Left ventricle myocardium inferior (tissue), 1 donor: ENCODE results near the gene KXD1. TPM values are rescaled to one million over a fixed set of nuclear protein-coding genes. Genes with fewer than 3 reads are reported as not detected.

Experiments
- DNase-seq: peaks from one replicate; pipeline ENCODE4 v3.0.0-alpha.2; 2020
- H3K27ac ChIP-seq: fragments of 200-600 bp; replicated peaks from 2 replicates; pipeline ENCODE4 v1.8.0; 2021
- H3K27me3 ChIP-seq: fragments of 200-600 bp; 2 replicates; pipeline ENCODE4 v1.8.0; 2021; ENCODE audit warnings: low read depth
- H3K36me3 ChIP-seq: fragments of 200-600 bp; 2 replicates; pipeline ENCODE4 v1.8.0; 2021
- H3K4me1 ChIP-seq: fragments of 200-600 bp; 2 replicates; pipeline ENCODE4 v1.8.0; 2021
- H3K4me3 ChIP-seq: fragments of 200-600 bp; 2 replicates; pipeline ENCODE4 v1.8.0; 2021; ENCODE audit warnings: mild to moderate bottlenecking, moderate library complexity
- H3K9me3 ChIP-seq: fragments of 200-600 bp; replicated peaks from 2 replicates; pipeline ENCODE4 v1.8.0; 2021
- intact Hi-C: fragments of 100-400 bp; cut with micrococcal nuclease; formaldehyde crosslinking; loops from one replicate; pipeline ENCODE4 v1.11.0; 2022
- total RNA-seq: library from RNA; stranded (reverse); fragmentation: NEBNext Ultra II Directional; extraction: Animal tissue kit (Norgen Biotek cat#: 25700); gene quantifications from one replicate; pipeline ENCODE4 v1.2.1, GENCODE V29; 2021
- TF ChIP-seq, protein P1 (sequence below): fragments of 200-600 bp; IDR thresholded peaks from 2 replicates; pipeline ENCODE4 v1.8.0; 2021; ENCODE audit warnings: antibody characterized with exemption, mild to moderate bottlenecking, borderline replicate concordance
- donor health status: DM: no; HTN: yes; CAD: no; lungs with severe emphysema.

The KXD1 gene
- total RNA-seq, 1 donor from 2014 or later, result 52.0 TPM

DNA sequence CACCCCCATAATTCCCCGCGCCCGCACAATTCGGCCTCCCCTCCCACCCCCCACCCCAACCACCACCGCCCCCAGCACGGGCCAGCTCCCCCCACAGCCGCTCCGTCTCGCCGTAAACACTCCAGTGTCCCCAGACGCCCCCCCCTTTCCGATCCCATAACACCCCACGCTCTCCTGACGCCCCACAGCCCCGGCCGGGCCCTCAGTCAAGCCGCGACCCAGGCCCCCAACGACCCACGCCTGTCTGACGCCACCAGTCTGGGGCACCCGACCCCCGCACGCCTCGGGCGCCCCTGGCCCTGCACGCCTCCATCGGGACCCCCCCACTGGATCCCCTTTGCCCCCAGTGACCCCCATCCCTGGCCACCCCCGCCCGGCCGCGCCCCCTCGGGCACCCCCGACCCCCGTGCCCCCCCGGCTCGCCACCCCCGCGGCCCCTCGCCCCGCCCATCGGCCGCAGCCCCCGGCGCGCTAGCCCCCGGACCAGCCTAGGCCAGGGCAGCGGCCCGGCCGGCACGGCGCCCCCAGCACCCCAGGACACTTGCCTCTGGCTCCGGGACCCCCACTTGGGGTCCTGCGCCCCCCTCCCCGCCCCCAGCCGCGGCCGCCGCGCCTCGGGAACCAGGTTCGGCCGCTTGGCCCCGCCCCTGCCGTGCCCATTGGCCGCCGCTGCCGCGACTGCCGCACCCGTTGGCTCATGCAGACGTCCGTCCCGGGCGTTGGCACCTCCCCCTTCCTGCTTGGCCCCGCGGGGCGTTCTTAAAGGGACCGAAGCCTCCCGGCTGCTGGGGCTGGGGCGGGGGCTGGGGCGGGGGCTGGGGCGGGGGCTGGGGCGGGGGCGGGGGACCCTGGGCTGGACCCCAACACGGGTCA, 14.5 kb upstream of the KXD1 start, which contains the start of gene FKBP8:
Gene FKBP8, minus strand, starts transcription at position 633 of the 873 bp plus-strand sequence. CDS start 1,603 bp downstream, outside the sequence.
- no peaks in the 10 kb centered on the region for H3K9me3 ChIP-seq
- TF ChIP-seq, protein P1, sequence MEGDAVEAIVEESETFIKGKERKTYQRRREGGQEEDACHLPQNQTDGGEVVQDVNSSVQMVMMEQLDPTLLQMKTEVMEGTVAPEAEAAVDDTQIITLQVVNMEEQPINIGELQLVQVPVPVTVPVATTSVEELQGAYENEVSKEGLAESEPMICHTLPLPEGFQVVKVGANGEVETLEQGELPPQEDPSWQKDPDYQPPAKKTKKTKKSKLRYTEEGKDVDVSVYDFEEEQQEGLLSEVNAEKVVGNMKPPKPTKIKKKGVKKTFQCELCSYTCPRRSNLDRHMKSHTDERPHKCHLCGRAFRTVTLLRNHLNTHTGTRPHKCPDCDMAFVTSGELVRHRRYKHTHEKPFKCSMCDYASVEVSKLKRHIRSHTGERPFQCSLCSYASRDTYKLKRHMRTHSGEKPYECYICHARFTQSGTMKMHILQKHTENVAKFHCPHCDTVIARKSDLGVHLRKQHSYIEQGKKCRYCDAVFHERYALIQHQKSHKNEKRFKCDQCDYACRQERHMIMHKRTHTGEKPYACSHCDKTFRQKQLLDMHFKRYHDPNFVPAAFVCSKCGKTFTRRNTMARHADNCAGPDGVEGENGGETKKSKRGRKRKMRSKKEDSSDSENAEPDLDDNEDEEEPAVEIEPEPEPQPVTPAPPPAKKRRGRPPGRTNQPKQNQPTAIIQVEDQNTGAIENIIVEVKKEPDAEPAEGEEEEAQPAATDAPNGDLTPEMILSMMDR, result no peak
- H3K27me3 ChIP-seq, result no peaks in the 10 kb centered on the region
- intact Hi-C loops, result no loop called here
- peak within 1 kb of the TSS; percentile 92 for H3K27ac ChIP-seq
- H3K36me3 ChIP-seq, result peaks cover 30% of the 10 kb centered on the region
- peak within 1 kb of the TSS; percentile 73 for H3K4me3 ChIP-seq
- peaks cover 19% of the 10 kb centered on the region for H3K4me1 ChIP-seq
- DNase-seq, result peak; percentile 94

DNA sequence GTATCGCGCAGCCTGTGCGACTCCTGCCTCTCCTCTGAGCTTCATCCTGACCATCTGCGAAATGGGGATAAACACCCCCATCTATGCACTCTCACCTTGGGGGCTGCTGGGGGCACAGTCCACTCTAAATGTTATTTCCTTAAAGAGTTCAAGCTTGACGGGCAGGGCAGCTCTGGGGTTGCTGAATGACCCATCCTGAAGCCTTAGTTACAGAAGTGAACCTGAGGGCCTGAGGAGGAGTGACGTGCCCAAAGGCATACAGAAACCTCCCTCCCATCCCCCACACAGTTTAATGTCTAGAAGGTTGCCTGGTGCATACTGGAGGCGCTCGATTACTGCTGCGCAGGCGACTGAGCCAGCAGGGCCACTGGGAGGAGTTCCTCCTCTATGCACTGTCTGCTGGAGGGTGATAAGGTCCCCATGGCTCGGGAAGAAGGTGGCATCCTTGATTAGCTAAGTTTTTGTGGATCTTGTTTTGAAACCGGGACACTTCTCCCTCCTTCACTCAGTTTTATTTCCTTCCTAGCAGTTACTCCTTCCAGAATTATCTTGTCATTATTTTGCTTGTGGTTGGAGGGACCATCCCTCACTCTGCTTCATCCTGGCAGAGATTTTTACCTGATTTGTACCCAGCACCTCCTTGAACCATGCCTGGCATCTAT, 13.7 kb upstream of the KXD1 start:
- TF ChIP-seq, protein P1, result no peak
- DNase-seq, result no peak
- H3K27me3 ChIP-seq, result no peaks in the 10 kb centered on the region
- peaks cover 19% of the 10 kb centered on the region for H3K4me1 ChIP-seq
- intact Hi-C loops, result no loop called here
- H3K27ac ChIP-seq, result peak overlapping the region; percentile 92
- H3K9me3 ChIP-seq, result no peaks in the 10 kb centered on the region
- H3K4me3 ChIP-seq, result peak overlapping the region; percentile 73
- peaks cover 27% of the 10 kb centered on the region for H3K36me3 ChIP-seq

DNA sequence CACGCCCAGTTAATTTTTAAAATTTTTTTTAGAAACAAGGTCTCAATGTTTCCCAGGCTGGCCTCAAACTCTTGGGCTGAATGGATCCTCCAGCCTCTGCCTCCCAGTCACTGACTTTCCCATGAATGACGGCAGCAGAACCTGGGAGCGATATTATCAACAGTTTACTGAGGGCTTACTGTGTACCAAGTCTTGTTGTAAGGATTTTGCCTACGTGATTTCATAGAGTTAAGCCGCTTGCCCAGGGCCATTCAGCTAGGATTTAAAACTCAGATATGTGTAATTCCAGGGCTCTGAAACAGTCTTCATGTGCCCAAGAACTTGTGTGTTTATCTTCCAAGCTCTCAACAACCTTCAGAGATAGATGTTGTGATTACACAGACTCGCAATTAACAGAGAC, 6.0 kb upstream of the KXD1 start:
- intact Hi-C loops, result no loop called here
- DNase-seq, result no peak
- H3K4me3 ChIP-seq, result no peak overlapping the region
- no peaks in the 10 kb centered on the region for H3K4me1 ChIP-seq
- no peaks in the 10 kb centered on the region for H3K27me3 ChIP-seq
- no peaks in the 10 kb centered on the region for H3K36me3 ChIP-seq
- H3K9me3 ChIP-seq, result no peaks in the 10 kb centered on the region
- TF ChIP-seq, protein P1, result no peak
- H3K27ac ChIP-seq, result no peak overlapping the region

DNA sequence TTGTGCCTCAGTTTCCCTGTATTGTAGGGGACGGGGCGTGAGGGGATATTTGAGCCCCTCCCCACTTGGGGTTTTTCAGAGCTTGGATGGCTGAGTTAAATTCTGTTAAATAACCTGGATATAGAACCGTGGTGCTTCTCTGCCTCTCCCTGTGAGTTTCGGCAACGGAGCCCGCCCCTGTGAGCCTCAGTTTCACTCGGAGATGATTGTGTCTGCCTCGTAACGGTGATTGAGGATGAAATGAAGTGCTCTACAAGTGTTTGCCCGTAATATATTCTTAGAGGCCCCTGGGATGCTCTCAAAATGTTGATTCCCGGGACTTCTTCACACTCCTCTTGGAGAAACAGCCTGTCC, 509 bp downstream of the KXD1 start:
- intact Hi-C loops, result no loop called here
- H3K27ac ChIP-seq, result peak overlapping the region; percentile 96
- H3K27me3 ChIP-seq, result no peaks in the 10 kb centered on the region
- no peaks in the 10 kb centered on the region for H3K9me3 ChIP-seq
- no peak for DNase-seq
- H3K36me3 ChIP-seq, result peaks cover 11% of the 10 kb centered on the region
- peaks cover 38% of the 10 kb centered on the region for H3K4me1 ChIP-seq
- H3K4me3 ChIP-seq, result peak overlapping the region; percentile 96
- TF ChIP-seq, protein P1, result no peak

DNA sequence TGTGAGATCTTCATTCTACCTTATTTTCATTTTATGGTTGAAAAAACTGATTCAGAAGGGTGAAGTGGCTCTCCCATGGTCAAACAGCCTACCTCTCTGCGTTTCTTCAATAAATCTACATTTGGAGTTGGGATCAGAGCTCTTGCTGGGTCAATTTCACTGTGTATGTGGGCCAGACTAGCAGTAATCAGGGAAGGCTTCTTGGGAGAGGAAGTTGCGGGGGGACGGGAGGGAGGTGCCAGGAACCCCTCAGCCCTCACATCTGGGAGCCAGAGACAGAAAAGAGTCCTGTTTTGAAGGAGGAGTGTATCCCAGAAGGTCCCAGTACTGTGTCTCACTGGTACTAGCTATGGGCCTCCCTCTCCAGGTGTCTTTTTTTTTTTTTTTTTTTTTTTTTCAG, 934 bp downstream of the KXD1 start:
- Histone ChIP-seq H3K27me3 (no peaks in the 10 kb centered on the region), H3K36me3 (peaks cover 16% of the 10 kb centered on the region), H3K4me3 (peak overlapping the region; percentile 96), H3K9me3 (no peaks in the 10 kb centered on the region), H3K4me1 (peaks cover 38% of the 10 kb centered on the region), H3K27ac (peak overlapping the region; percentile 96)
- TF ChIP-seq, protein P1, result no peak
- no peak for DNase-seq
- intact Hi-C loops, result no loop called here
